HepG2 (cell line): ENCODE results near the gene IGFALS. TPM values are rescaled to one million over a fixed set of nuclear protein-coding genes. Genes with fewer than 3 reads are reported as not detected.

ENCODE experiments used
- CCDC6 ChIP-seq: sonication (generic); formaldehyde crosslinking; IDR thresholded peaks from 2 replicates; pipeline ENCODE4 v1.8.1; 2022; ENCODE audit warnings: mild to moderate bottlenecking, missing genetic modification reagents, moderate library complexity
- CSRNP1 ChIP-seq: sonication (generic); formaldehyde crosslinking; IDR thresholded peaks from 2 replicates; pipeline ENCODE4 v1.8.1; 2023; ENCODE audit warnings: mild to moderate bottlenecking, missing genetic modification reagents
- IRF2 ChIP-seq: IDR thresholded peaks from 2 replicates; pipeline ENCODE4 v1.6.1; 2018; ENCODE audit warnings: missing genetic modification reagents, missing compliant biosample characterization
- NR2C2 ChIP-seq: sonication (generic); formaldehyde crosslinking; IDR thresholded peaks from 2 replicates; pipeline ENCODE4 v1.4.0; 2020; ENCODE audit warnings: missing genetic modification reagents, mild to moderate bottlenecking, moderate library complexity, borderline replicate concordance
- RNF2 ChIP-seq: fragments of 450-650 bp; conservative IDR thresholded peaks from 2 replicates; pipeline ENCODE4 v1.6.1; 2016; ENCODE audit warnings: low read depth
- THYN1 ChIP-seq: sonication (generic); formaldehyde crosslinking; IDR thresholded peaks from 2 replicates; pipeline ENCODE4 v1.8.1; 2023; ENCODE audit warnings: low read depth, mild to moderate bottlenecking, moderate library complexity, missing genetic modification reagents, borderline replicate concordance
- ZBTB42 ChIP-seq: sonication (generic); formaldehyde crosslinking; IDR thresholded peaks from 2 replicates; pipeline ENCODE4 v1.5.0; 2020; ENCODE audit warnings: mild to moderate bottlenecking, missing genetic modification reagents
- ZMYM2 ChIP-seq: sonication (generic); formaldehyde crosslinking; IDR thresholded peaks from 2 replicates; pipeline ENCODE4 v1.8.0; 2022; ENCODE audit warnings: mild to moderate bottlenecking, missing genetic modification reagents
- ZNF543 ChIP-seq: sonication (generic); formaldehyde crosslinking; IDR thresholded peaks from 2 replicates; pipeline ENCODE4 v1.4.0; 2020; ENCODE audit warnings: mild to moderate bottlenecking, missing genetic modification reagents
- ZNF780A ChIP-seq: sonication (generic); formaldehyde crosslinking; IDR thresholded peaks from 2 replicates; pipeline ENCODE4 v1.8.0; 2022; ENCODE audit warnings: mild to moderate bottlenecking, missing genetic modification reagents, moderate library complexity
- ZNF816 ChIP-seq: sonication (generic); formaldehyde crosslinking; IDR thresholded peaks from 2 replicates; pipeline ENCODE4 v1.8.0; 2022; ENCODE audit warnings: missing genetic modification reagents, mild to moderate bottlenecking, borderline replicate concordance
- polyA plus RNA-seq, 8 experiments: library from polyadenylated mRNA; depleted of rRNA in 3 of 8; stranded (reverse) in 7 of 8; unstranded in 1 of 8; fragments of >200 nt; fragmentation: Illumina TruSeq in 4 of 8; extraction: Trizol in 4 of 8; gene quantifications; 2 replicates each; pipeline versions ENCODE4 v1.2.1 to v1.2.3, GENCODE V29; 2011 to 2016; ENCODE audit warnings: low read depth in 4 of 8, missing spikeins in 1 of 8, mixed read lengths in 1 of 8; ENCODE audit not compliant: insufficient read depth in 1 of 8
- total RNA-seq, 5 experiments: library from RNA; depleted of rRNA; stranded (reverse); fragments of >200 nt; fragmentation: Illumina TruSeq; extraction: Trizol; gene quantifications; 2 replicates each; pipeline ENCODE4 v1.2.3, GENCODE V29; 2016; ENCODE audit warnings: low read depth in 1 of 5
- TF ChIP-seq, protein P1 (sequence below): sonication (generic); formaldehyde crosslinking; IDR thresholded peaks from 2 replicates; pipeline ENCODE4 v1.8.0; 2022; ENCODE audit warnings: mild to moderate bottlenecking, missing genetic modification reagents, borderline replicate concordance
- TF ChIP-seq, protein P2 (sequence below): sonication (generic); formaldehyde crosslinking; conservative IDR thresholded peaks from 2 replicates; pipeline ENCODE4 v1.8.1; 2023; ENCODE audit warnings: missing genetic modification reagents
- TF ChIP-seq, protein P3 (sequence below): sonication (generic); formaldehyde crosslinking; IDR thresholded peaks from 2 replicates; pipeline ENCODE4 v1.4.0; 2020; ENCODE audit warnings: low read depth, mild to moderate bottlenecking, missing genetic modification reagents
- TF ChIP-seq, protein P4 (sequence below): sonication (generic); formaldehyde crosslinking; IDR thresholded peaks from 2 replicates; pipeline ENCODE4 v1.8.1; 2023; ENCODE audit warnings: missing genetic modification reagents, inconsistent platforms, borderline replicate concordance
- TF ChIP-seq, protein P5 (sequence below): sonication (generic); formaldehyde crosslinking; IDR thresholded peaks from 2 replicates; pipeline ENCODE4 v1.5.0; 2020; ENCODE audit warnings: mild to moderate bottlenecking, missing genetic modification reagents

The IGFALS gene
- total and polyA plus RNA-seq, 2 of the 13 experiments (the other 11 are each of a cell fraction or from before 2014, with no cell fraction given), result 0.34 to 2.4 TPM

DNA sequence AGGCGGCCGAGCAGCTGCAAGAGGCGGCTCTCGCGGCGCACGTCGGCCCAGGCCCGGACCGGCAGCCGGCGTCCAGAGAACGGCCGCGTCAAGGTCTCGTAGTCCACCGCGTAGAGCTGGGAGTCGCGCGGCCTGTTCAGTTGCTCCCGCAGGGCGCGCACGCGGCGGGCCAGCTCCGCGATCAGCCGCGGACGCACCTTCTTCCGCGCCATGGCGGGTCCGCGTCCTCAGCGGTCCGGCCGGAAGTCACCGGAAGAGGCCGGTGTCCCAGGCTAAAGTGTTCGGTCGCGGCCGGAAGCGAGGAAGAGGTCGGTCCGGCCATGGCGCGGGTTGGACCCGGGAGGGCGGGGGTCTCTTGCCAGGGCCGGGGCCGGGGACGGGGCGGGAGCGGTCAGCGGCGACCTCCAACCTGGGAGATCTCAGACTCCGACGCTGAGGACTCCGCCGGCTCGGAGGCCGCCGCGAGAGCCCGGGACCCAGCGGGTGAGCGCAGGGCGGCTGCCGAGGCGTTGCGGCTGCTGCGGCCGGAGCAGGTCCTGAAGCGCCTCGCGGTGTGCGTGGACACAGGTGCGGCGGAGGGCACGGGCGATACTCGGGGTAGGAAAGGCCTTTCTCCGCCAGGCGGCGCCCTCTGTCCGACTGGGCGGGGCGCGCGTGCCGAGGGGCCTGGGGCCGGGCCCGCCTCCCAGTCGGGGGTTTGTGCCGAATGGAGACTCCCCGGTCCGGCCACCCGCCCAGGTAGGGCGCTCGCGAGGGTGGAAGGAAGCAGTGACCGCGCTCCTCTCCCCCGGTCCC lies 20.4 kb downstream of the IGFALS start, which contains the start of gene MRPS34 (continued):
- TF ChIP-seq ZMYM2 (CRISPR knock-in tag) (0 out of 2 replicates have a peak, but pooled peaks have one; percentile 51), RNF2 (peak; percentile 94), ZNF816 (CRISPR knock-in tag) (0 out of 2 replicates have a peak, but pooled peaks have one; percentile 14), ZNF543 (CRISPR knock-in tag) (no peak; the same call in 1 of the 2 replicates), ZBTB42 (CRISPR knock-in tag) (no peak), NR2C2 (CRISPR knock-in tag) (peak; percentile 87), ZNF780A (CRISPR knock-in tag) (peak; percentile 91), IRF2 (CRISPR knock-in tag) (peak; percentile 73), THYN1 (no peak), CSRNP1 (CRISPR knock-in tag) (peak; percentile 77; the same call in 1 of the 2 replicates), CCDC6 (CRISPR knock-in tag) (peak; percentile 87)
- TF ChIP-seq, protein P1, sequence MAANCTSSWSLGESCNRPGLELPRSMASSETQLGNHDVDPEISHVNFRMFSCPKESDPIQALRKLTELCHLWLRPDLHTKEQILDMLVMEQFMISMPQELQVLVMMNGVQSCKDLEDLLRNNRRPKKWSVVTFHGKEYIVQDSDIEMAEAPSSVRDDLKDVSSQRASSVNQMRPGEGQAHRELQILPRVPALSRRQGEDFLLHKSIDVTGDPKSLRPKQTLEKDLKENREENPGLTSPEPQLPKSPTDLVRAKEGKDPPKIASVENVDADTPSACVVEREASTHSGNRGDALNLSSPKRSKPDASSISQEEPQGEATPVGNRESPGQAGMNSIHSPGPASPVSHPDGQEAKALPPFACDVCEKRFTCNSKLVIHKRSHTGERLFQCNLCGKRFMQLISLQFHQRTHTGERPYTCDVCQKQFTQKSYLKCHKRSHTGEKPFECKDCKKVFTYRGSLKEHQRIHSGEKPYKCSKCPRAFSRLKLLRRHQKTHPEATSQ (CRISPR knock-in tag), result no peak
- TF ChIP-seq, protein P2, sequence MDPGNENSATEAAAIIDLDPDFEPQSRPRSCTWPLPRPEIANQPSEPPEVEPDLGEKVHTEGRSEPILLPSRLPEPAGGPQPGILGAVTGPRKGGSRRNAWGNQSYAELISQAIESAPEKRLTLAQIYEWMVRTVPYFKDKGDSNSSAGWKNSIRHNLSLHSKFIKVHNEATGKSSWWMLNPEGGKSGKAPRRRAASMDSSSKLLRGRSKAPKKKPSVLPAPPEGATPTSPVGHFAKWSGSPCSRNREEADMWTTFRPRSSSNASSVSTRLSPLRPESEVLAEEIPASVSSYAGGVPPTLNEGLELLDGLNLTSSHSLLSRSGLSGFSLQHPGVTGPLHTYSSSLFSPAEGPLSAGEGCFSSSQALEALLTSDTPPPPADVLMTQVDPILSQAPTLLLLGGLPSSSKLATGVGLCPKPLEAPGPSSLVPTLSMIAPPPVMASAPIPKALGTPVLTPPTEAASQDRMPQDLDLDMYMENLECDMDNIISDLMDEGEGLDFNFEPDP (CRISPR knock-in tag), result peak; percentile 95; the same call in 1 of the 2 replicates
- TF ChIP-seq, protein P3, sequence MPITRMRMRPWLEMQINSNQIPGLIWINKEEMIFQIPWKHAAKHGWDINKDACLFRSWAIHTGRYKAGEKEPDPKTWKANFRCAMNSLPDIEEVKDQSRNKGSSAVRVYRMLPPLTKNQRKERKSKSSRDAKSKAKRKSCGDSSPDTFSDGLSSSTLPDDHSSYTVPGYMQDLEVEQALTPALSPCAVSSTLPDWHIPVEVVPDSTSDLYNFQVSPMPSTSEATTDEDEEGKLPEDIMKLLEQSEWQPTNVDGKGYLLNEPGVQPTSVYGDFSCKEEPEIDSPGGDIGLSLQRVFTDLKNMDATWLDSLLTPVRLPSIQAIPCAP (CRISPR knock-in tag), result no peak
- TF ChIP-seq, protein P4, sequence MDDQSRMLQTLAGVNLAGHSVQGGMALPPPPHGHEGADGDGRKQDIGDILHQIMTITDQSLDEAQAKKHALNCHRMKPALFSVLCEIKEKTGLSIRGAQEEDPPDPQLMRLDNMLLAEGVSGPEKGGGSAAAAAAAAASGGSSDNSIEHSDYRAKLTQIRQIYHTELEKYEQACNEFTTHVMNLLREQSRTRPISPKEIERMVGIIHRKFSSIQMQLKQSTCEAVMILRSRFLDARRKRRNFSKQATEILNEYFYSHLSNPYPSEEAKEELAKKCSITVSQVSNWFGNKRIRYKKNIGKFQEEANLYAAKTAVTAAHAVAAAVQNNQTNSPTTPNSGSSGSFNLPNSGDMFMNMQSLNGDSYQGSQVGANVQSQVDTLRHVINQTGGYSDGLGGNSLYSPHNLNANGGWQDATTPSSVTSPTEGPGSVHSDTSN, result 0 out of 2 replicates have a peak, but pooled peaks have one; percentile 48
- TF ChIP-seq, protein P5, sequence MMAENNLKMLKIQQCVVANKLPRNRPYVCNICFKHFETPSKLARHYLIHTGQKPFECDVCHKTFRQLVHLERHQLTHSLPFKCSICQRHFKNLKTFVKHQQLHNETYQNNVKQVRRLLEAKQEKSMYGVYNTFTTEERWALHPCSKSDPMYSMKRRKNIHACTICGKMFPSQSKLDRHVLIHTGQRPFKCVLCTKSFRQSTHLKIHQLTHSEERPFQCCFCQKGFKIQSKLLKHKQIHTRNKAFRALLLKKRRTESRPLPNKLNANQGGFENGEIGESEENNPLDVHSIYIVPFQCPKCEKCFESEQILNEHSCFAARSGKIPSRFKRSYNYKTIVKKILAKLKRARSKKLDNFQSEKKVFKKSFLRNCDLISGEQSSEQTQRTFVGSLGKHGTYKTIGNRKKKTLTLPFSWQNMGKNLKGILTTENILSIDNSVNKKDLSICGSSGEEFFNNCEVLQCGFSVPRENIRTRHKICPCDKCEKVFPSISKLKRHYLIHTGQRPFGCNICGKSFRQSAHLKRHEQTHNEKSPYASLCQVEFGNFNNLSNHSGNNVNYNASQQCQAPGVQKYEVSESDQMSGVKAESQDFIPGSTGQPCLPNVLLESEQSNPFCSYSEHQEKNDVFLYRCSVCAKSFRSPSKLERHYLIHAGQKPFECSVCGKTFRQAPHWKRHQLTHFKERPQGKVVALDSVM (CRISPR knock-in tag), result peak; percentile 9
- TF ChIP-seq, all 625 proteins: peak for 346
